MV-4-11 (cell line): ENCODE results near the gene SYT15.

Experiments
- DNase-seq: peaks from one replicate; lab custom pipeline; 2025; lab: John Stamatoyannopoulos, UW

Gene SYT15

GRCh38 chr10:46544989-46545791, 33.7 kb upstream of the SYT15 start:
- peak; percentile 42 for DNase-seq

- no peak for DNase-seq
Measured at GRCh38 chr10:46545861-46546590, 32.9 kb upstream of the SYT15 start.

DNA sequence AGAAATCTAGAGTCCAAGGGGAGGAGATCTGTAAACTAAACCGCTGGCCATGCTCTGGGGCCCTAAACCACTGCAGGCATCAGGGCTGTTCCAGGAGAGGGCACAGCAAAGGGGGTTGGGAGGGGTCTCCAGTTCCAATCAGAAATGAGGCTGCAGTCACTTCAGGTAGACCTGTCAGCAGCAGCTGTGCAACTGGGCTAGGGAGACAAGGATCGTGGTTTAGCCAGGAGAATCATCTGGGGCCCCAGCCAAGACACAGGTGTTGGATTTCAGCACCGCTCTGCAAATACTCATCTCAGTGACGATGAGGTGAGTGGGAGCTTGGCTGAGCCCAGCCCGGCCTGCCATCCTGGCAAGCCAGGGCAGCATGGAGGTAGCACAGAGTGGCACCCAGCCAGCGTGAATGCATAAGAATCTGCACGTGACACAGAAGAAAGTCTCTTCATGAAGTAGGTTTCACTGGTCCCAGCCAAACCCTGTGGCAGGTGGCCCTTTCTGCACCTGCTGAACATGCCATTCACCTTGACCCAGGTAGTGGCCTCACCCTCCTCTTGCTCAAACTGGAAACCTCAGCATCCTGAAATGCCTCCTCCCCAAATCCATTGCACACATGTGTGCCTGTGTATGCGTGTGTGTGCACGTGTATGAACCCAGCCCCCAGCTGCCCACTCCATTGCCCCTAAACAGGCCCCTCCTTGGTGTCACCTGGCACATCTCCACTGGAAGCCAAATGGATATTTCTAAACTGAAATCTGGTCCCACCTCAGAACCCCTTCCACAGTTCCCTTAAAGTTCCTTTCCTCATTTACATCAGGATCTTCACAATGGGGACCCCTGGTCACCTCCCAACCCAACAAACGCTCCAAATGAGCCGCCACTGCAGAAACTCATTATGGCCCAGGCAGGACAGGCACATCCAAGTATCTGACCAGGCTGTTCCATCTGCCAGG, 32.1 kb upstream of the SYT15 start:
- no peak for DNase-seq

- DNase-seq: no peak
Measured at GRCh38 chr10:46547541-46548497, 31.1 kb upstream of the SYT15 start.

GRCh38 chr10:46548498-46549090, 30.3 kb upstream of the SYT15 start:
- no peak for DNase-seq

GRCh38 chr10:46549171-46550075, 29.5 kb upstream of the SYT15 start:
- no peak for DNase-seq

- DNase-seq: no peak
Measured at GRCh38 chr10:46550076-46550790, 28.7 kb upstream of the SYT15 start.

DNA sequence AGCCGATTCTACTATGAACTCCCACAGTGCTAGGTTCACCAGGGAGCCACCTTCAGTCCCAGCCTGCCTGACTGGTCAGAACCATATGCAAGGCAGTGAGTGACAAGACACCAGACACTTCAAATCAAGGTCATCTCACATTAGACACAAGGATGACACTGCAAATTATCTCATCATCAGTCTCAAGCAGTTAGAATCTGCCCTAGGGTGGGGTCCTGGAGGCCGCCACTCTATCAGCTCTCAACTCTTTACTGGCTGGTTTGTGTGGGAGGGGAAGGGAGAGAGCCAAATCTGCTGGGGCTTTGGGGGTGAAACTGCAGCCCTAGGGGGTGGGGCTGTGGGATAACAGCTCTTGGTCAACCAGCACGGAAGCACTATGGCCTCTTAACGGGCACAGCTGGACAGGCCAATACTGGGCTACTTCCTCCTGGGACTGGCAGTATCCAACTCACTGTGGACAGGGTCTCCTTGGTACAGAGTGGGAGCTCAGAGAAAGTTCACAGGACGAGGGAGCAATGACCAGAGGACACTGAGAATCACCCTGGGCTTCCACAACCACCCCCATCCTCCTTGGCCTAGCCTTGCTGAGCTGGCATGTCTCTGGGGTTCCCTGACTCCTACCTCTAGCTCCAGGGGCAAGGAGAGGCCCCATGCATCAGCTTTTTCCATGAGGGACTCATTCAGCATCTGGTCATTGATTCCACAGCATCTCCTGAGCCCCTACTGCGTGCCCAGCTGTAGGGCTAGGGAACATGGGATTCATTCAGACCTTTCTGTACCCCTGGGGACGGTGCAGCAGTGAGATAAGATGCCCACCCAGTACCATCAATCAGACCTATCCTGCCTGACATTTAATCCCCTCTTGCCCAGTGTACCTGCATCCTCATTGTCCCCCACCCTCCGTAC, 27.9 kb upstream of the SYT15 start:
- no peak for DNase-seq

- no peak for DNase-seq
Measured at GRCh38 chr10:46551701-46552525, 27.0 kb upstream of the SYT15 start.

GRCh38 chr10:46552526-46553237, 26.2 kb upstream of the SYT15 start:
- no peak for DNase-seq

DNA sequence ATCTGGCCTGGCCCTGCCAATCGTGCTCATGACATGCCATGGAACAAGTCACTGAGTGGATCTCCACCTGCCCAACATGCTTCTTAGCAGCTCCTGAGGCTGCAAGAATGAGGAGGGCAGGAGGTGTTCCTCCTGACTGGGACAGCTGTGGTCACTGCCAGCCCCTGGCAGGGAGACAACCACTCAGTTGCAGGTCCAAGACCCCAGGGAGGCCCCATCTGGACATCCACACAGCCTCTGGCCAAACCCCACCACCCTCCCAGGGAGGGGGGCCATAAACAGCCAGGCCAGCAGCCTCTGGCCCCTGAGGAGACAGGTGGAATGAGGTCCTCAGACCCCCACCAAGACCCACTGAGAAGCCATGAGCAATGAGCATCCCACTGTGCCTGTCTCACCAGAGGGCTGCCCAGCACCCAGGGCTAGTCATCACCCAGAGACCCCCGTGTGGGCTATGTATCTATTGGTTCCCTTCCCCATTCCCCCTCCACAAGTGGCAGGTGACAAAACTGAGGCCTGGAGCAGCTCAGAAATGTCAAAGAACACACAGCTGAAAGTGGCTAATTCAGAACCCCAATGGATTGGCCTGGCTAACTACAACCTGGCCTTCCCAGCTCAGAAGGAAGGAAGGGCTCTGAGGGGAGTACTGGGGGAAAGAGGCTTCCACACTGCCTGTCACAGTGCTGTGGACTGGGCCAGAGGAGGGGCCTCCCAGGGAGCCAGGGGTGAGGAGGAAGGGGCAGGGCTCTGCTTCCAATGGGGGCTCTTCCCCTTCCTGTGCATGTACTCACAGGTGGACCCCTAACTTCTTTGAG, 25.5 kb upstream of the SYT15 start:
- no peak for DNase-seq

- no peak for DNase-seq
Measured at GRCh38 chr10:46554166-46554781, 24.7 kb upstream of the SYT15 start.

DNA sequence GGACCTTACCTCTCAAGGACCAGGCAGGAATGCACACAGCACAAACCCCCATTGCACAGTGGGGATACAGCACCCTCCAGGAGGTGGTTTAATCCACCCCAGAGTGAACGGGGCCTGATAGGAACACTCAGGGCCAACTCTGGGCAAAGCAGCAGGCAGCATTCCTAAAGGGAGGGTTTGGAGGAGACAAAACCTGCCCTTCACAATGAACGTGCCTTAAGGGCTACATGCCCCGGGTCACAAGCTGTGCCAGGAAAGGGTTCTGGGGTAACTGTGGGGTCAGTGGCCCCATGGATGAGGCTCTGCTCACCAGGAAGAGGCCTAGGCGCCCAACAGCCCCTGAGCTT, 23.6 kb upstream of the SYT15 start:
- no peak for DNase-seq

DNA sequence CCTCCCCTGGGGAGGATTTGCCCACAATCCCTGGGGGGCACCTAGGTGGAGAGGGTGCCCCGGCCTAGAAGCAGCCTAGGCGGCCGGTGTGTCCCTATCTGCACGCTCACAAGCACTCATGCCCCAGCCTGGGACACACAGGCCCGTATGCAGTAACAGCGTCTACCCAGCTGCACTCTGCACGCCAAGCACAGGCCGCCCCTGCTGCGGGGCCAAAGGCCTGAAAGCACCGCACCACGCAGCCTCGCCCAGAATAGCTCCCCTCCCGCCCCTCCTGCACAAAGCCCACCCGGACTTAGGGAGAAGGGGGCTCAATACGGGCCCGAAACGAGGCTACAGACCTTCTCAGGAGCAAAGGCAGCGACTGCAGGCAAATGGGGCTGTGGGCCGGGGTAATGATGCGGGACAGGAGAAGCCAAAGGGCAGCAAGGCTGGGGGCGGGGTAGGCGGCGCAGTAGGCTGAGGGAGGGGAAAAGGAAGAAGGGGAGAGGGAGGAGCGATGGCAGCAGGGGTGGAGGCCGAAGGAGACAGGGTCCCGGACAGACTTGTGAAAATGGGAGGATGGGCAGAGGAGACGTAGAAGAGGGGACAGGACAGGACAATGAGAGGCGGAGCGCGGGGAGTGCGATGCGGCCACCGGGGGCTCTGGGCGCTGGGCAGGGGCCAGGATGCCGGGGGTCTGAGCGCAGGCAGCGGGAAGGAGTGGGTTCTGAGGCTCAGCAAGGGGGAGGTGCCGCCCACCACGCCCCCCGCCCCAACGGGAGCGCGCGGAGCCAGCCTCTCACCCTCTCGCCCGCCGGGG, 23.0 kb upstream of the SYT15 start:
- no peak for DNase-seq
